NAMALWA (cell line): ENCODE results near the gene TNRC6C.

Source experiments
- DNase-seq: peaks from one replicate; pipeline ENCODE4 v3.0.0-alpha.2; 2015; ENCODE audit warnings: low spot score

TNRC6C gene

GRCh38 chr17:78125976-78126894 is 167.7 kb downstream of the TNRC6C start:
- no peak for DNase-seq

- no peak for DNase-seq
Observed at GRCh38 chr17:78126895-78127238, 168.4 kb downstream of the TNRC6C start.

- DNase-seq: peak; percentile 80
Observed at GRCh38 chr17:78127239-78127887, 168.9 kb downstream of the TNRC6C start.

GRCh38 chr17:78127888-78128550 is 169.5 kb downstream of the TNRC6C start:
- DNase-seq: peak; percentile 44

- peak; percentile 81 for DNase-seq
Observed at GRCh38 chr17:78128551-78129350, 170.2 kb downstream of the TNRC6C start, which contains the start of gene TMC6. TSS of gene TMC6 (minus strand) at chr17:78128755. CDS start at chr17:78126832, 1,923 bp downstream.

- DNase-seq: peak; percentile 58
Observed at GRCh38 chr17:78129351-78130089, 171.0 kb downstream of the TNRC6C start.

GRCh38 chr17:78130090-78130436 is 171.6 kb downstream of the TNRC6C start:
- no peak for DNase-seq

GRCh38 chr17:78130437-78131101 is 172.1 kb downstream of the TNRC6C start, which contains the start of gene TMC8:
TSS of gene TMC8 (plus strand) at chr17:78130771. CDS start at chr17:78131589, 818 bp downstream.
- peak; percentile 83 for DNase-seq

- peak; percentile 64 for DNase-seq
Observed at GRCh38 chr17:78131172-78132083, 172.9 kb downstream of the TNRC6C start.

GRCh38 chr17:78132084-78132676 is 173.7 kb downstream of the TNRC6C start:
- DNase-seq: peak; percentile 90

GRCh38 chr17:78132767-78133178 is 174.3 kb downstream of the TNRC6C start:
- no peak for DNase-seq

- no peak for DNase-seq
Observed at GRCh38 chr17:78133179-78133951, 174.9 kb downstream of the TNRC6C start.

- peak; percentile 90 for DNase-seq
Observed at GRCh38 chr17:78133971-78134898, 175.7 kb downstream of the TNRC6C start.

GRCh38 chr17:78134899-78135385 is 176.4 kb downstream of the TNRC6C start:
- no peak for DNase-seq

GRCh38 chr17:78135858-78136500 is 177.5 kb downstream of the TNRC6C start:
- no peak for DNase-seq
